ENCODE results near the gene GNAI1. TPM values are rescaled to one million over a fixed set of nuclear protein-coding genes. Genes with fewer than 3 reads are reported as not detected.

The GNAI1 gene
- total RNA-seq, 1 donor from 2014 or later: 8.7 TPM

- Histone ChIP-seq H3K4me3 (no peak overlapping the region), H3K4me1 (no peaks in the 10 kb centered on the region), H3K36me3 (no peaks in the 10 kb centered on the region), H3K27ac (no peak overlapping the region), H3K27me3 (no peaks in the 10 kb centered on the region), H3K9me3 (no peaks in the 10 kb centered on the region)
- intact Hi-C loops (cut with DNase I): no loop called here
- no peak for TF ChIP-seq CTCF (IDR thresholded peaks at IDR 0.05)
- no peak for DNase-seq (ENCODE audit: low spot score in 2 of 2)
Measured at GRCh38 chr7:80263821-80264220, 129.2 kb downstream of the GNAI1 start.

- intact Hi-C loops (cut with DNase I): no loop called here
- H3K4me1 ChIP-seq: no peaks in the 10 kb centered on the region
- TF ChIP-seq CTCF (IDR thresholded peaks at IDR 0.05): no peak
- no peaks in the 10 kb centered on the region for H3K36me3 ChIP-seq
- no peaks in the 10 kb centered on the region for H3K9me3 ChIP-seq
- DNase-seq (ENCODE audit: low spot score in 2 of 2): no peak
- no peak overlapping the region for H3K27ac ChIP-seq
- no peaks in the 10 kb centered on the region for H3K27me3 ChIP-seq
- no peak overlapping the region for H3K4me3 ChIP-seq
Measured at GRCh38 chr7:80264769-80265495, 130.3 kb downstream of the GNAI1 start.

GRCh38 chr7:80272560-80273239 lies 138.1 kb downstream of the GNAI1 start:
- no peaks in the 10 kb centered on the region for H3K36me3 ChIP-seq
- no peaks in the 10 kb centered on the region for H3K9me3 ChIP-seq
- no peaks in the 10 kb centered on the region for H3K27me3 ChIP-seq
- H3K4me3 ChIP-seq: no peak overlapping the region
- no peak for TF ChIP-seq CTCF (IDR thresholded peaks at IDR 0.05)
- no peak overlapping the region for H3K27ac ChIP-seq
- H3K4me1 ChIP-seq: no peaks in the 10 kb centered on the region
- intact Hi-C loops (cut with DNase I): no loop called here
- DNase-seq (ENCODE audit: low spot score in 2 of 2): no peak

- Histone ChIP-seq H3K4me3 (no peak overlapping the region), H3K4me1 (no peaks in the 10 kb centered on the region), H3K27ac (no peak overlapping the region), H3K27me3 (no peaks in the 10 kb centered on the region), H3K9me3 (no peaks in the 10 kb centered on the region), H3K36me3 (no peaks in the 10 kb centered on the region)
- no peak for TF ChIP-seq CTCF (IDR thresholded peaks at IDR 0.05)
- intact Hi-C loops (cut with DNase I): no loop called here
- DNase-seq (ENCODE audit: low spot score in 2 of 2): no peak
Measured at GRCh38 chr7:80273327-80273726, 138.7 kb downstream of the GNAI1 start.

- no peak overlapping the region for H3K4me3 ChIP-seq
- DNase-seq (ENCODE audit: low spot score in 2 of 2): no peak
- no peaks in the 10 kb centered on the region for H3K4me1 ChIP-seq
- H3K36me3 ChIP-seq: no peaks in the 10 kb centered on the region
- no peaks in the 10 kb centered on the region for H3K27me3 ChIP-seq
- no peak overlapping the region for H3K27ac ChIP-seq
- intact Hi-C loops (cut with DNase I): no loop called here
- no peak for TF ChIP-seq CTCF (IDR thresholded peaks at IDR 0.05)
- H3K9me3 ChIP-seq: no peaks in the 10 kb centered on the region
Measured at GRCh38 chr7:80275192-80275605, 140.6 kb downstream of the GNAI1 start.

Measured in ascending aorta (tissue), 2 donors.